B cell (primary cell): ENCODE results near the gene HGS.

ENCODE experiments used
- CTCF ChIP-seq: fragments of 200-600 bp; IDR thresholded peaks from one replicate; pipeline ENCODE4 v1.8.0; 2022; ENCODE audit warnings: antibody characterized with exemption, mild to moderate bottlenecking
- EZH2 ChIP-seq: IDR thresholded peaks from 2 replicates; pipeline ENCODE4 v1.6.1; 2012; ENCODE audit warnings: borderline replicate concordance, low read depth, mild to moderate bottlenecking, moderate library complexity, low read length; ENCODE audit not compliant: insufficient read depth, poor library complexity, severe bottlenecking

DNA sequence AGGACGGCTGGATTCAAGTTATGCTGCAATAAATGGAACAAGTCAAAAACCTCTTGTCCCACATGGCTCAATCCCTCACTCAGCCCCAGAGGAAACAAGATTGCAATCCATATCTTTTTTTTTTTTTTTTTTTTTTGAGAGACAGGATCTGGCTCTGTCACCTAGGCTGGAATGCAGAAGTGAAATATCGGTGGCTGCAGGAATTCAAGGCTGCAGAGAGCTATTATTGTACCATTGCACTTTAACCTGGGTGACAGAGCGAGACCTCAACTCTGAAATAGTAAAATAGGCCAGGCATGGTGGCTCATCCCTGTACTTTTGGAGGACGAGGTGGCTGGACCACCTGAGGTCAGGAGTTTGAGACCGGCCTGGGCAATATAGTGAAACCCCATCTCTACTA is 24.8 kb upstream of the HGS start:
- TF ChIP-seq CTCF (no peak), EZH2 (no peak)
